Fibroblast of mammary gland (primary cell): Measurements from ENCODE around the gene SPATS2.
"Not testable (repeated sequence)": the region's sequence is repeated elsewhere in the genome, so short reads cannot be mapped to it uniquely, and the experiment has no call there.

Source experiments
- DNase-seq: peaks from one replicate; pipeline ENCODE4 v3.0.0-alpha.2; 2010; ENCODE audit warnings: low read depth
- H3K4me3 ChIP-seq: 2 replicates; pipeline ENCODE4 v1.5.1; 2011; ENCODE audit warnings: low read depth, mild to moderate bottlenecking, low read length, moderate library complexity; ENCODE audit not compliant: control insufficient read depth
- TF ChIP-seq, protein P1 (sequence below): conservative IDR thresholded peaks from 2 replicates; pipeline ENCODE4 v1.5.1; 2011; ENCODE audit warnings: low read depth, low read length, inconsistent platforms; ENCODE audit not compliant: control insufficient read depth, insufficient read depth

Gene SPATS2

DNA sequence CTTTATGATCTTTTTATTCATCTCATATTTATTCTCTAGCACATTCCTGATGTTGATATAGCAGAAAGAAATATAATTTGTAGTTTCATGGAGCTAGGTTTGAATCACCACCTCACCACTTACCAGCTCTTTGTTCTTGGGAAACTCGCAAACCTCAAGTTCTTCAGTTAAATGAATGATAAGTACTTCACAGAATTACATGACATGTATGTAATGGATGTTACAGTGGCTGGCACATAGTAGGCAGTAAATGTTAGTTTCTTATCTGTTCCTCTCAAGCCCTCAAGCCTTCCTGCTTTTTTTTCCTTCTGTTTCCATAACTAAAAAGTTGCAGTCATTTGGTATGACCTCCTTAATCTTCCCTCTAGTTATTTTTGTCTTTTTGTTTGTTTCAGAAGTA is 54.9 kb downstream of the SPATS2 start:
- TF ChIP-seq, protein P1, sequence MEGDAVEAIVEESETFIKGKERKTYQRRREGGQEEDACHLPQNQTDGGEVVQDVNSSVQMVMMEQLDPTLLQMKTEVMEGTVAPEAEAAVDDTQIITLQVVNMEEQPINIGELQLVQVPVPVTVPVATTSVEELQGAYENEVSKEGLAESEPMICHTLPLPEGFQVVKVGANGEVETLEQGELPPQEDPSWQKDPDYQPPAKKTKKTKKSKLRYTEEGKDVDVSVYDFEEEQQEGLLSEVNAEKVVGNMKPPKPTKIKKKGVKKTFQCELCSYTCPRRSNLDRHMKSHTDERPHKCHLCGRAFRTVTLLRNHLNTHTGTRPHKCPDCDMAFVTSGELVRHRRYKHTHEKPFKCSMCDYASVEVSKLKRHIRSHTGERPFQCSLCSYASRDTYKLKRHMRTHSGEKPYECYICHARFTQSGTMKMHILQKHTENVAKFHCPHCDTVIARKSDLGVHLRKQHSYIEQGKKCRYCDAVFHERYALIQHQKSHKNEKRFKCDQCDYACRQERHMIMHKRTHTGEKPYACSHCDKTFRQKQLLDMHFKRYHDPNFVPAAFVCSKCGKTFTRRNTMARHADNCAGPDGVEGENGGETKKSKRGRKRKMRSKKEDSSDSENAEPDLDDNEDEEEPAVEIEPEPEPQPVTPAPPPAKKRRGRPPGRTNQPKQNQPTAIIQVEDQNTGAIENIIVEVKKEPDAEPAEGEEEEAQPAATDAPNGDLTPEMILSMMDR: no peak
- DNase-seq: no peak
- no peak overlapping the region for H3K4me3 ChIP-seq

DNA sequence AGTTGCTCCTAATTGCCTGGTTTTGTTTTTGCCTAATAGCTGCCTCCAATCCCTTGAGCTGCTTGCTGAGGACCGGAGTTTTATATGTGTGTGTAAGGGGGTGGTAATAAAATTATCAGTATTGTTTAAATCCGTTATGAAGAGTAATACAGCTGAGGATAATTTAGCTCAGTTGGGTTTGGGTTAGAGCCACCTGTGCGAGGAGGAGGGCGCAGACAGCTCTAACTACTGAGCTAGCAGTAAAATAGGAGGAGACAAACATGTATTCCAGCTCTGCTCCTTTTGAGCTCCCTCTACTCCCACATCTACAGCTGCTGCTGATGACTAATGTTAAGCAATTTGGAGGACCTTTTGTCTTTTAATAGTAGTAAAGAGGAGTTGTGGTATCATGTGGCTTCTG is 61.5 kb downstream of the SPATS2 start:
- no peak overlapping the region for H3K4me3 ChIP-seq
- peak; percentile 82 for DNase-seq
- TF ChIP-seq, protein P1: no peak

DNA sequence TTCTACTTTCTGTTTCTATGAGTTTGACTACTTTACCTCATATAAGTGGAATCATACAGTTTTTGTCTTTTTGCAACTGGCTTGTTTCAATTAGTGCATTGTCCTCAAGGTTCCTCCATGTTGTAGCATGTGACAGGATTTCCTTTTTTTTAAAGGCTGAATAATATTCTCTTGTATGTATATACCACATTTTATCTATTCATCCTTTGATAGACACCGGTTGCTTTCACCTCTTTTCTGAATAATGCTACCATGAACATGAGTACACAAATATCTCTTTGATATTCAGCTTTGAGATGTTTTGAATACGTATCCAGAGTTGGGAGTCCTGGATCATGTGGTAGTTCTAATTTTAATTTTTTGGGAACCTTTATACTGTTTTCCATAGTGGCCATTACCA is 65.4 kb downstream of the SPATS2 start:
- no peak for DNase-seq
- H3K4me3 ChIP-seq: no peak overlapping the region
- TF ChIP-seq, protein P1: no peak

DNA sequence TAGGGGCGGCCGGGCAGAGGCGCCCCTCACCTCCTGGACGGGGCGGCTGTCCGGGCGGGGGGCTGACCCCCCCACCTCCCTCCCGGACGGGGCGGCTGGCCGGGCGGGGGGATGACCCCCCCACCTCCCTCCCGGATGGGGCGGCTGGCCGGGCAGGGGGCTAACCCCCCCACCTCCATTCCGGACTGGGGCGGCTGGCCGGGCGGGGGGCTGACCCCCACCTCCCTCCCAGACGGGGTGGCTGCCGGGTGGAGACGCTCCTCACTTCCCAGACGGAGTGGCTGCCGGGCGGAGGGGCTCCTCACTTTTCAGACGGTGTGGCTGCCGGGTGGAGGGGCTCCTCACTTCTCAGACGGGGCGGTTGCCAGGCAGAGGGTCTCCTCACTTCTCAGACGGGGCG is 69.5 kb downstream of the SPATS2 start:
- not testable (repeated sequence) for H3K4me3 ChIP-seq, DNase-seq

DNA sequence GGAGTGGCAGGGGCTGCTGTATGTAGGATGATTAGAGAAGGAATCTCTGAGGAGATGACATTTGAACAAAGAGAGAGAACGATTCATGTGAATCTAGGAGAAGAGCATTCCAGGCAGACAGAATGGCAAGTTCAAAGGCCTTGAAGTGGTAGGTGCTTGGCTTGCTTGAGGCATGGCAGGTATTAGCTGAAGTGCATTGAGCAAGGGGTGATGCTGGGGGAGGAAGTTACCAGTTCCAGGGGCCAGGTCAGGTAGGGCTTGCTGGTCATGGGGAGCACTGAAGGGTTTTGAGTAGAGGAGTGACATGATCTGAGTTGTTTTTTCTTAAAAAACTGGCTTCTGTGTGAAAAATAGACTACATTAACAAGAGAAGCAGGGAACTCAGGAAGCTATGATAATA is 71.8 kb downstream of the SPATS2 start:
- no peak for DNase-seq
- TF ChIP-seq, protein P1: no peak

DNA sequence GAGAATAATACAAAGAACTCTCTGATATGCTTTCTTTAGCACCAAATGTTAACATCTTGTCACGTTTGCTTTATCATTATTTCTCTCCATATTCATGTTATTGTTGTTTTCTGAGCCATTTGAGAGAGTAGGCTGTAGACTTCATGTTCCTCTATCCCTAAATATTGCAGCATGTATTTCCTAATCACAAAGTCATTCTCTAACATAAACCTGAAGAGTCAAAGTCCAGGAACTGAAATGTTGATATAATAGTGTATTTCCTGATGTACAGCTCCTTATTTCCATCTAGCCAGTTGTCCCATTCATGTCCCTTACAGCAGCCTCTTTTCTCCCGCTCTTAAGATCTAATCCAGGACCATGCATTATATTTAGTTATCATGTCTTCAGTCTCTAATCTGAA is 72.8 kb downstream of the SPATS2 start:
- DNase-seq: no peak
- no peak overlapping the region for H3K4me3 ChIP-seq
- TF ChIP-seq, protein P1: no peak

More for the DNA sequence above, 71.8 kb downstream of the SPATS2 start:
- no peak overlapping the region for H3K4me3 ChIP-seq

DNA sequence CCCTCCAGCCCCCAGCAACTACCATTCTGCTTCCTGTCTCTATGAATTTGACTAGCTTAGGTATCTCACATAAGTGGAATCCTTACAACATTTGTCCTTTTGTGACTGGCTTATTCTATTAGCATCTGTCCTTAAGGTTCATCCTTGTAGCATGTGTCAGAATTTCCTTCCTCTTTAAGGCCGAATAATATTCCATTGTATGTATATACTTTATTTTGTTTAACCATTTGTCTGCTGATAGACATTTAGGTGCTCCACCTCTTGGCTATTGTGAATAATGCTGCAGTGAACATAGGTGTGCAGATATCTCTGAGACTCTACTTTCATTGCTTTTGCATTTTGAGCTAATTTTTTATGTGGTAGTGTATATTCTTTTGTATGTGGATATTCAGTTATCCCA is 75.7 kb downstream of the SPATS2 start:
- TF ChIP-seq, protein P1: no peak
- H3K4me3 ChIP-seq: no peak overlapping the region

More for the DNA sequence above, 75.7 kb downstream of the SPATS2 start:
- no peak for DNase-seq
